Ovary (tissue), 9 donors: ENCODE data around the gene SF3B1. TPM values are rescaled to one million over a fixed set of nuclear protein-coding genes. Genes with fewer than 3 reads are reported as not detected.
"Not testable (repeated sequence)": the region's sequence is repeated elsewhere in the genome, so short reads cannot be mapped to it uniquely, and the experiment has no call there.

ENCODE experiments used
- DNase-seq, 5 donors: peaks; one replicate each; pipeline ENCODE4 v3.0.0-alpha.2; 2019 to 2020
- H3K27ac ChIP-seq, 2 donors: fragments of 200-600 bp; one replicate each; pipeline versions ENCODE4 v1.5.1 to v1.8.0; 2019 to 2022
- H3K27me3 ChIP-seq: fragments of 200-600 bp; one replicate; pipeline ENCODE4 v1.8.0; 2022
- H3K36me3 ChIP-seq: fragments of 200-600 bp; sonication (generic); one replicate; pipeline ENCODE4 v1.5.1; 2019
- H3K4me1 ChIP-seq: one replicate; pipeline ENCODE4 v1.8.1; 2013; ENCODE audit warnings: mild to moderate bottlenecking, moderate library complexity; ENCODE audit not compliant: insufficient read depth
- H3K4me3 ChIP-seq: fragments of 200-600 bp; sonication (generic); one replicate; pipeline ENCODE4 v1.5.1; 2017
- H3K9me3 ChIP-seq, 2 donors: fragments of 200-600 bp in 1 of 2; sonication (generic) in 1 of 2; one replicate each; pipeline versions ENCODE4 v1.5.1 to v1.8.1; 2013 to 2019; ENCODE audit warnings: mild to moderate bottlenecking in 1 of 2, moderate library complexity in 1 of 2
- CTCF ChIP-seq, 3 donors: fragments of 450-650 bp in 2 of 3; fragments of 200-600 bp in 1 of 3; IDR thresholded peaks; one replicate each; pipeline versions ENCODE4 v1.5.1 to v1.8.0; 2016 to 2022; ENCODE audit warnings: antibody characterized with exemption in 3 of 3, mild to moderate bottlenecking in 1 of 3
- EP300 ChIP-seq: sonication (generic); formaldehyde crosslinking; IDR thresholded peaks from one replicate; pipeline ENCODE4 v1.6.1; 2017; ENCODE audit warnings: antibody characterized with exemption
- POLR2A ChIP-seq: fragments of 450-650 bp; IDR thresholded peaks from one replicate; pipeline ENCODE4 v1.6.1; 2017; ENCODE audit warnings: antibody characterized with exemption, mild to moderate bottlenecking, moderate library complexity
- WGBS, 3 donors: extraction: QIAGEN DNeasy Blood & Tissue Kit in 1 of 3; methylation state at CpG; one replicate each; pipeline versions ENCODE4 v1.1.5 to v1.1.7; 2013 to 2017; 5-methylcytosine and 5-hydroxymethylcytosine counted together
- intact Hi-C, 4 donors: fragments of 100-400 bp; cut with DNase I; formaldehyde crosslinking; loops; one replicate each; pipeline versions ENCODE4 v1.11.0 to v1.15.1; 2022 to 2023
- polyA plus RNA-seq, 2 donors: library from polyadenylated mRNA; stranded (reverse); fragments of 200-250 nt in 1 of 2; fragments of 350-450 nt in 1 of 2; fragmentation: Illumina TruSeq in 1 of 2; extraction: RNeasy Lipid Tissue Mini Kit (QIAGEN cat#74804) in 1 of 2; gene quantifications; one replicate each; pipeline ENCODE4 v1.2.3, GENCODE V29; 2013 to 2014
- total RNA-seq, 7 donors: library from RNA; depleted of rRNA in 2 of 7; stranded (reverse); fragments of >200 nt in 2 of 7; fragmentation: NEBNext Ultra II Directional in 3 of 7; extraction: Animal tissue kit (Norgen Biotek cat#: 25700) in 3 of 7; gene quantifications; one replicate each; pipeline versions ENCODE4 v1.1.0 to v1.2.4, GENCODE V29; 2016 to 2023
- donor health status: DM: no; HTN: no; CAD: no; lungs with moderate emphysema.
- donor health status: DM: no; HTN: no; CAD: no.
- donor health status: Bipolar disorder and iron deficiency.
- donor health status: DM: yes; HTN: yes; CAD: no.
- donor health status: DM: no; HTN: no; CAD: no.
- donor health status: DM: yes; HTN: yes; CAD: no.

Gene SF3B1
- total and polyA plus RNA-seq, 9 donors = 189 to 336 (median 245) TPM

- H3K27me3 ChIP-seq = no peaks in the 10 kb centered on the region
- no peak for DNase-seq
- intact Hi-C loops = no loop called here
- no peaks in the 10 kb centered on the region for H3K36me3 ChIP-seq
- 56 to 62% (median 60%) methylated on average over 5 of the region's 5 CpGs for WGBS, 3 donors
- H3K9me3 ChIP-seq = no peaks in the 10 kb centered on the region
- no peak overlapping the region for H3K4me3 ChIP-seq
- TF ChIP-seq CTCF (IDR thresholded peaks at IDR 0.05) (no peak), POLR2A (no peak), EP300 (no peak)
- H3K4me1 ChIP-seq = no peaks in the 10 kb centered on the region
- no peak overlapping the region for H3K27ac ChIP-seq
These were observed 8.0 kb upstream of the SF3B1 start for GRCh38 chr2:197442857-197443256.

GRCh38 chr2:197437380-197437779 is 2.6 kb upstream of the SF3B1 start:
- Histone ChIP-seq H3K27me3 (no peaks in the 10 kb centered on the region), H3K27ac (no peak overlapping the region), H3K4me1 (peaks cover 6% of the 10 kb centered on the region), H3K9me3 (no peaks in the 10 kb centered on the region), H3K36me3 (no peaks in the 10 kb centered on the region), H3K4me3 (no peak overlapping the region)
- intact Hi-C loops = loop anchor here in 2 of 4 donors (5.0 to 10.0 kb wide), 2 partner anchors 57 to 1620 kb away; partner anchors contain the start of gene HSPD1 (in 1 of the 2)
- no peak for DNase-seq
- 95 to 98% (median 96%) methylated on average over 2 of the region's 2 CpGs for WGBS, 3 donors
- TF ChIP-seq CTCF (IDR thresholded peaks at IDR 0.05) = no peak
- TF ChIP-seq POLR2A = no peak
- no peak for TF ChIP-seq EP300

- DNase-seq = no peak
- intact Hi-C loops = loop anchor here in 3 of 4 donors (2.0 to 10.0 kb wide), 3 partner anchors 17 to 1621 kb away; partner anchors contain the start of genes COQ10B (in 1 of the 3) and HSPD1 (in 1 of the 3)
- peaks cover 12% of the 10 kb centered on the region for H3K4me1 ChIP-seq
- no peaks in the 10 kb centered on the region for H3K9me3 ChIP-seq
- 9 to 16% (median 11%) methylated on average over 16 of the region's 16 CpGs for WGBS, 3 donors
- H3K27ac ChIP-seq = peak overlapping the region; percentile 84 to 92
- TF ChIP-seq EP300 (no peak), POLR2A (no peak), CTCF (IDR thresholded peaks at IDR 0.05) (no peak)
- no peaks in the 10 kb centered on the region for H3K36me3 ChIP-seq
- no peaks in the 10 kb centered on the region for H3K27me3 ChIP-seq
- H3K4me3 ChIP-seq = peak overlapping the region; percentile 78
These were observed 981 bp upstream of the SF3B1 start for GRCh38 chr2:197435598-197436420.

- Histone ChIP-seq H3K4me1 (peaks cover 15% of the 10 kb centered on the region), H3K4me3 (peak overlapping the region; percentile 78), H3K27me3 (no peaks in the 10 kb centered on the region), H3K9me3 (no peaks in the 10 kb centered on the region), H3K36me3 (no peaks in the 10 kb centered on the region), H3K27ac (peak overlapping the region; percentile 84 to 92)
- intact Hi-C loops = loop anchor here in 2 of 4 donors (2.0 to 10.0 kb wide), 2 partner anchors 19 to 61 kb away; partner anchors contain the start of genes COQ10B (in 1 of the 2) and HSPD1 (in 1 of the 2)
- no peak for DNase-seq
- TF ChIP-seq EP300 = no peak
- TF ChIP-seq POLR2A = no peak
- no peak for TF ChIP-seq CTCF (IDR thresholded peaks at IDR 0.05)
- 0 to 1% (median 0%) methylated on average over 11 of the region's 11 CpGs for WGBS, 3 donors
These were observed 919 bp downstream of the SF3B1 start for GRCh38 chr2:197433780-197434438.

GRCh38 chr2:197432527-197432926 is 2.3 kb downstream of the SF3B1 start:
- not testable (repeated sequence) for DNase-seq, H3K4me3 ChIP-seq, H3K36me3 ChIP-seq, H3K9me3 ChIP-seq, H3K27me3 ChIP-seq, H3K27ac ChIP-seq
- peaks cover 21% of the 10 kb centered on the region for H3K4me1 ChIP-seq
- intact Hi-C loops = loop anchor here in 1 of 4 donors (10.0 kb wide), 1 partner anchor 62 kb away; the partner anchor contains the start of gene HSPD1
- 68 to 74% (median 71%) methylated on average over 6 of the region's 6 CpGs for WGBS, 3 donors
